COLO668 (cell line): ENCODE data around the gene ATXN1.
"Not testable (repeated sequence)": the region's sequence is repeated elsewhere in the genome, so short reads cannot be mapped to it uniquely, and the experiment has no call there.

Experiments used
- DNase-seq: peaks from one replicate; lab custom pipeline; 2025; ENCODE audit not compliant: unreplicated experiment; lab: John Stamatoyannopoulos, UW

Gene ATXN1

GRCh38 chr6:16470502-16471221 lies 290.6 kb downstream of the ATXN1 start:
- DNase-seq, result no peak

- no peak for DNase-seq
Observed at GRCh38 chr6:16468991-16469615, 292.2 kb downstream of the ATXN1 start.

GRCh38 chr6:16466800-16467553 lies 294.3 kb downstream of the ATXN1 start:
- DNase-seq, result no peak

- DNase-seq, result no peak
Observed at GRCh38 chr6:16464045-16464444, 297.2 kb downstream of the ATXN1 start.

- DNase-seq, result not testable (repeated sequence)
Observed at GRCh38 chr6:16463246-16463645, 298.0 kb downstream of the ATXN1 start.

DNA sequence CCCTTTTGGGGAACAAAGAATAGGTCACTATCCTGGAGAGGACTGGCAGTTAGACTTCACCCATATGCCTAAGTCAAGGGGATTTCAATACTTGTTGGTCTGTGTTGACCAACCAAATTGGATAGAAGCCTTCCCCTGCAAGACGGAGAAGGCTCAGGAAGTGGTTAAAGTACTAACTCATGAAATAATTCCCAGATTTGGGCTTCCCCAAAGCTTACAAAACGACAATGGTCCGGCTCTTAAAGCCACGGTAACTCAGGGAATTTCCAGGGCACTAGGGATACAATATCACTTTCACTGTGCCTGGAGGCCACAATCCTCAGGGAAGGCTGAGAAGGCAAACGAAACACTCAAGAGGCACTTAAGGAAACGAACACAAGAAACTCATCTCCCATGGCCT lies 299.8 kb downstream of the ATXN1 start:
- DNase-seq, result no peak

- DNase-seq, result not testable (repeated sequence)
Observed at GRCh38 chr6:16459472-16459871, 301.8 kb downstream of the ATXN1 start.

GRCh38 chr6:16452348-16452747 lies 308.9 kb downstream of the ATXN1 start:
- DNase-seq, result no peak

- DNase-seq, result no peak
Observed at GRCh38 chr6:16450821-16451220, 310.4 kb downstream of the ATXN1 start.

GRCh38 chr6:16450285-16450684 lies 311.0 kb downstream of the ATXN1 start:
- no peak for DNase-seq

DNA sequence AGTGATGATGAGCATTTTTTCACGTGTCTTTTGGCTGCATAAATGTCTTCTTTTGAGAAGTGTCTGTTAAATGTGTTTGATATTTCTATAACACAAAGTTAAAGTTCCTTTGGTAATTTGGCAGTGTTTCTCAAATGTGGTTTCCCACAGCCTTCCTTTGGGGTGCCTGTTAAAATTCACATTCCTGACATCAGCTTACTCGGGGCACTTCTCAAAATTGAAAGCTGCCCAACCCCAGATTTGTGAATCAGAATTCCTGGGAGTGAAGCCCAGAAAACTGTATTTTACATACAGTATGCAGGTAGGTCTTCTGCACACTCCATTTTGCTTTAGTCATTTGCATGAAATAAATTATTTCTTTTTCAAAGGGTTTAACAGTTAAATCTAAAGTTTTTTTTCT lies 315.0 kb downstream of the ATXN1 start:
- no peak for DNase-seq

GRCh38 chr6:16442031-16442430 lies 319.2 kb downstream of the ATXN1 start:
- DNase-seq, result no peak

- DNase-seq, result no peak
Observed at GRCh38 chr6:16441262-16441661, 320.0 kb downstream of the ATXN1 start.

DNA sequence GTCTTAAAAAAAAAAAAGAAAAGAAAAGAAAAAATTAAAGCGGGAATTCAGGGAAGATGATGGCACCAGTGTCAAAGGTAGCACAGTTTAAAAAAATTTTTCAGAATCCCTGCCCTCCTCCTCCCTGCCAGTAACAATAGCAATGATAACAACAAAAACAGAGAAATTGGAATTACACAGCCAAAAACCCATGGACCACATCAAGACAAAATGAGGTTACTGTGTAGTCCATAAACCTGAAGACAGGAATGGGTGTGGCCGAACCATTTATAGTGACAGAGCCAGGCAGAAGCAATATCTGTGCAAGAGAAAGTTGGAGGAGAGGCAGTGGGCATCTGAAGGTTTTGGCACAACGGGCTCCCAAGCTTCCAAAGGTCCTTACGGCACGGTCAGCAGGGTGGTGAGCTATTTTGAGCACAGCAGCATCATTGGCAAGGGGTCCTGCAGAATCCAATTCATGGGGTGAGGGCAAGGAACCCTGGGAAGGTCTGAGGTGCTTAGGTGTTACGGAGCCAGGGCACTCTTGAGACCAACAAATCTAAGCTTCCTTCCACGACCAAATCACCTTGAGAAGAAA lies 320.5 kb downstream of the ATXN1 start:
- no peak for DNase-seq

DNA sequence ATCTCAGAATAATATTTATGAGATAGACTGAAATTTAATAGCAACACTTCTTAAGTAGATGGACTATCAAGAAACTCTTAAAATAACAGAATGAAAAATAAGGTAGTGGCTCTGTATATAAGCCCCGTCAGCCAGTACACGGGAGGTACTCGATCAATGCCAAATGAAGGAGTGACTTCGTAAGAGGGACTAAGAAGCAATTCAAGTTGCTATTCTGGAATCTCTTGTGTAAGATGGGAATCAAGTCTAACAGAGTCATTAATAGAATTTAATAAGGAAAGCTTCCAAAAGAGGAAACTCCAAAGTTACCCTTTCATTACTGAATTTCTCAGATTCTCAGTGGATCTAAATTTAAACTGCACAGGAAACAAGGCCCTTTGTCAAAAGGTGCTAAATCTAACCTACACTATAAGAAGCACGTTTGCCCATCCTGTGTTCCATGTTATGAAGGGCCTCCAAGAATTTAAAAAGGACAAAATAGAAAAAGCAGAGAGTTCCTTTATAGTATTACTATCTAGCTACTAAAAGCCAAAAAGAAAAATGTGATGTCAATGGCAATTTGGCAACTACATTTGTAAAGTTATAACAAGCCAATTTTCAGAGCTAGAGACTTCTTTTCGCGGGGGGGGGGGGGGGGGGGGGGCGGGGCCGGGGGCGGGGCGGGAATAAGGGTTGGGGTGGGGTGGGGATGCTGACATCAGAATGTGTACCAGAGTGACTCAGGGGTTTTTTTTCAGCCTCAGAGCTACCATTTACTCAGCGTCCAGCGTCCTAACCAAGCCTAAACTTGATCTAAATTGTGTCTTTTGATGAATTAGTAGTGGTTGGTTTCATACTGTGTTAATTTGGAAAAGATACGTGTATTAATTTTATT lies 322.3 kb downstream of the ATXN1 start:
- no peak for DNase-seq

DNA sequence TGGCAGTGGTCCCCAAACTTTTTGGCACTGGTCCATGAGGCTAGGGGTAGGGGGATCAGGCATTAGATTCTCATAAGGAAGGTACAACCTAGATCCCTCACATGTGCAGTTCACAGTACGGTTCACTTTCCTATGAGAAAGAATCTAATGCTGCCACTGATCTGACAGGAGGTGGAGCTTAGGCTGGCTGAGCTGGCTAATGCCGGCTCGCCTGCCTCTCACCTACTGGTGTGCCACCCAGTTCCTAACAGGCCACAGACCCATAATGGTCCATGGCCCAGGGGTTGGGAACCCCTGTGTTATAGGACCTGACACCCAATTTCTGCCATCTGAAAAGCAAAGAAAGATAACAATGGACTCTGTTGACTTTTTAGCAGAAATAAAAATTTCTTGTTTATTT lies 323.3 kb downstream of the ATXN1 start:
- no peak for DNase-seq

GRCh38 chr6:16437095-16437494 lies 324.2 kb downstream of the ATXN1 start:
- DNase-seq, result no peak

GRCh38 chr6:16436550-16436949 lies 324.7 kb downstream of the ATXN1 start:
- no peak for DNase-seq

DNA sequence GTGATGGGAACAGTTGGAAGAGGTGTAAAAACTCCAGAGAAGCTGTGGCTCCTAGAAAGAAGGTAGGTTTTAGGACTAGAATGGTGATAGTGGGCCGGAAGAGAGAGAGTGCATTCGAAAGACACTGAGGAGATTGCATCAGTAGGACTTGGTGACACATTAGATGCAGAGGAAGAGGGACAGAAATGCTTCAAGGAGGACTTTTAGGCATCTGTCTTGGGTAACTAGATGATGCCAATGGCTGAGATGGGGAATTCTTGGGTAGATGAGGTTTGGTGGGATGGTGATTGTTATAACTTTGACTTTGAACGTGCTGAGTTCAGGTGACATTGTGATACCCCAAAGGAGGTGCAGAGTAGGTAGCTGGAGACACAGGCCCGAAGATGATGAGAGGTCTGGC lies 326.4 kb downstream of the ATXN1 start:
- no peak for DNase-seq

DNA sequence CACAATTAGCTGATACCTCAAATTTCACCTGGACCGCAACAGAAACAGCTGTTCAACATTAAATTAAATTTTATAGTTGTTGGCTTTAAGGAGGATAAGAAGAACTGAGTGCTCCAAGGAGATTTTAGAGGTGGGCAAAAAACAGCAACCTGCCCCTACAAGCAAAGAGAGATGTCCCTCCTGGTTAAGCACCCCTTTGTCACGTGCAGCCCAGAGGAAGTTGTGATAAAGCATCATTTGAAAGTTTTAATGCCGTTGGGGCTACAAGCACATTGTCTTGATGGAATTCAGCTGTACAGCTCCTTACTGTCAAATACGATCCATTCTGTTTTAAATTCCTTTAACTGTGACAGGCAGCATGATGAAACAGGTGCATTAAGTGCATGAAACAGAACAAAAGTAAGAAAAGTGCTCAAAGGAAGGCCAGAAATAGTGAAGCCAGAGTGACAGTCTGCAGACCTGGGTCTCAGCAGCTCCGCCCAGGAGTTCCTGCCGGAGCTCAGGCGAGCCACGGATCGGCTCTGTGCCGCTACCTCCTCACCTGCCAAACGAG lies 327.8 kb downstream of the ATXN1 start:
- no peak for DNase-seq
